GM18520 (cell line): ENCODE measurements around the gene GABPB1.
"Not testable (repeated sequence)": the region's sequence is repeated elsewhere in the genome, so short reads cannot be mapped to it uniquely, and the experiment has no call there.

Source experiments
- ATAC-seq: cut with Tn5 transposase; IDR thresholded peaks from one replicate; pipeline ENCODE4 v1.9.1; 2021; ENCODE audit not compliant: unreplicated experiment

Gene GABPB1

GRCh38 chr15:50354838-50355618, at the start of gene GABPB1:
GABPB1 (minus strand) TSS chr15:50355198; CDS start chr15:50309798, 45,400 bp downstream.
- peak; percentile 28 for ATAC-seq

- not testable (repeated sequence) for ATAC-seq
These were observed 36.6 kb upstream of the GABPB1 start for GRCh38 chr15:50391561-50391960.

DNA sequence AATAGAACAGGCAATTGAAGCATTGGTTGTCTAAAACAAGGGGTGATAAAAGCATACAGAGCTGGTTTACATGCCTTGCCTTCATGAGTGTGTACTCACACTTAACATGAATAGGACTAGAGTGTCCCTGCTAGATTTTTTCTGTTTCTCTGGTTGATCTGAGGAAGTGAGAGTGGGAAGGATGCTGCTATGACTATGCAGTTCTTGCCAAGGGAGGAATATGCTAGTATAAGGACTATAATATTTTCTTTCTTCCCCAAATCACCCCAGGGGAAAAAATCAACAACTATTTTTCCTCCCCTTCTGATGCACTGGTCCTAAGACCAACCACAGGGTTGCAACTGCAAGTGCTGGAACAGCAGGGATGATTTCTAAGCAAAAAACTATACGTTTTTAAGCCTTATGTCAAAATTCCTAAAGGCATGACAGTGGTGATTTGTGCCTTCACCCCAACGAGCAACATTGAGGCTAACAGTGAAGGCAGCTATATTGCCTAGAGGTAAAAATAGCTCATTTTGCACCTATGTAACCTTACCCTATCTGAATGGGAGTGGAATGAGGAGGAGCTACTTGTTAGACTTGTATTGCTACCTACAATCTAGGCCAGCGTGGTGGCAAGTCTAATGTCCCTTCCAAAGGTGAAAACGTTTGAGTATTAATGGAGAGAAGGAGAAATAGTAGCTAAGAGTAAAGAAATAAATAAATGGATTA, 35.7 kb upstream of the GABPB1 start:
- no peak for ATAC-seq

DNA sequence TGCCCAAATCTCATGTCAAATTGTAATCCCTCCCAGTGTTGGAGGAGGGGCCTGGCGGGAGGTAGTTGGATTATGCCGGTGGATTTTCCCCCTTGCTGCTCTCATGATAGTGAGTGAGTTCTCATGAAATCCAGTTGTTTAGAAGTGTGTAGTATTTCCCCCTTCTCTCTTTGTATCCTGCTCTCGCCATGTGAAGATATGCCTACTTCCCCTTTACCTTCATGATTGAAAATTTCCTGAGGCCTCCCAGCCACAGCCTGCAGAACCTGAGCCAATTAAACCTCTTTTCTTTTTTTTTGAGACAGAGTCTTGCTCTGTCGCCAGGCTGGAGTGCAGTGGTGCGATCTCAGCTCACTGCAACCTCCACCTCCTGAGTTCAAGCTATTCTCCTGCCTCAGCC, 27.4 kb upstream of the GABPB1 start:
- ATAC-seq, result not testable (repeated sequence)

- no peak for ATAC-seq
These were observed 26.4 kb upstream of the GABPB1 start for GRCh38 chr15:50381438-50381837.

DNA sequence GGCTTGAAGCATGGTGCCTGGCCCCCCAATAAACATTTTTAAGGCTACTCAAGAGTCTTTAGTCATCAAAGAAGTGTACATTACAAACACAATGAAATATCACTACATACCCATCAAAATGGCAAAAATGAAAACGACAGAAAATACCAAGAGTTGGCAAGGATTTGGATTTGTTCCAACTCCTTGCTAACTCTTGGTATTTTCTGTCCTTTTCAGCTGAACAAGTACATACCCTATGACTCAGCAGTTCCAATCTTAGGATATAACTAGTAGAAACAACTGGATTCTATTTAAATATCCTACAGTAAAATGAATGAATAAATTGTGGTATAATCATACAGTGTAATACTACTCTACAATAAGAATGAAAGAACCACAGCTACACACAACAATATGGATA, 25.1 kb upstream of the GABPB1 start:
- no peak for ATAC-seq

DNA sequence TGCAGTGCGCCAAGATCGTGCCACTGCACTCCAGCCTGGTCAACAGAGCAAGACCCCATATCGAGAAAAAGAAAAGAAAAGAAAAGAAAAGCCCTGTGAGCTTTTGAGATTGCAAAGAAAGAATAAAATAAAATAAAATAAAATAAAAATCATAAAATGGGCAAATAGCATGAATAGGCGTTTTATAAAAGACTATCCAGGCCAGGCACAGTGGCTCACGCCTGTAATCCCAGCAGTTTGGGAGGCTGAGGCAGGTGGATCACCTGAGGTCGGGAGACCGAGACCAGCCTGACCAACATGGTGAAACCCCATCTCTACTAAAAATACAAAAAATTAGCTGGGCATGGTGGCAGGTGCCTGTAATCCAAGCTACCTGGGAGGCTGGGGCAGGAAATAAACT, 24.4 kb upstream of the GABPB1 start:
- not testable (repeated sequence) for ATAC-seq

GRCh38 chr15:50378776-50379175, 23.8 kb upstream of the GABPB1 start:
- no peak for ATAC-seq

DNA sequence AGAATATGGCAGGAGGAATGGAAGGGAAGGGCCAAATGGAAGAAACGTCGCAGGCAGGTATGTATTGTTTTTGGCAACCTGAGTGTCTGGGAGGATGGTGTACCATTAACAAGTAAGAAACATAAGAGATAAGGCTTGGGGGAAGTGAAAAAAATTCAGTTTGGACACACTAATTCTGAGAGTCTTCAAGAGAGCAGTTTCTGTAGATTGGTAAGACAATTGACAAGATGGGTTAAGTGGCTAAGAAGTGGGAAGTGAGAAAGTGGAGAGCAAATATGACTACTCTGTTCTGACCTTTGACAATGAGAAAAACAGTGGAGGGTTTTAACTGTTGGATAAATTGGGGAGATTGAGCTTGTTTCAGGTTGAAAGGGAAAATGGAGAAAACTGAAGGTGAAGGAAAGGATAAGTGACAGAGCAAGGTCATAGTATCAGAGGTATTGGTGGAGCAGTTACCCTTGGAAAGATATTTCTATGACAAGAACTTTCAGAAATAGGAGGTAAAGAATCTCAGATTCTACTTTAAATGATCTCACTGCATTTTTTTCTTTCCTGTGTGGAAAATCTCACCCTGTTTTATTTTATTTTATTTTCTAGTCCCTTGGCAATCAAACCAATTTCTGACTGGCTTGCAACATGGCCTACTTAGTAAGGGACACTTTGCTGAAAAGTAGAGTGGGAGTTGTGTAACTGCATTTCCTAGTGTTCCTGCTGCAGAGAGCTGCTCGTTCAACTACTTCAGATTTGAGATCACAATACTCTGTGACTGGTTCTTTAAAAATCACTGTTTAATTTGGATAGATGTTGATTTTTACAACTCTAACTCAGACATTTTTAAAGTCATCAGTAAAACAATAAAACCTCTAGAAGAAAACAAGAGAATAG, 23.1 kb upstream of the GABPB1 start:
- peak; percentile 100 for ATAC-seq

DNA sequence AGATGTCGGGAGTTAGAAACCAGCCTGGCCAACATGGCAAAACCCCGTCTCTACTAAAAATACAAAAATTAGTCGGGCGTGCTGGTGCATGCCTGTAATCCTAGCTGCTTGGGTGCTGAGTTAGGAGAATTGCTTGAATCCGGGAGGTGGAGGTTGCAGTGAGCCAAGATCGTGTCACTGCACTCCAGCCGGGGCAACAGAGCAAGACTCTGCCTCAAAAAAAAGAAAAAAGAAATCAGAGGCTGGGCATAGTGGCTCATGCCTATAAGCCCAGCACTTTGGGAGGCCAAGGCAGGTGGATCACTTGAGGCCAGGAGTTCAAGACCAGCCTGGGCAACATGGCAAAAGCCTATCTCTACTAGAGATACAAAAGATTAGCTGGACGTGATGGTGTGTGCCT, 14.6 kb upstream of the GABPB1 start:
- ATAC-seq, result not testable (repeated sequence)

GRCh38 chr15:50365971-50366370, 11.0 kb upstream of the GABPB1 start:
- no peak for ATAC-seq

GRCh38 chr15:50365570-50365969, 10.6 kb upstream of the GABPB1 start:
- ATAC-seq, result no peak

DNA sequence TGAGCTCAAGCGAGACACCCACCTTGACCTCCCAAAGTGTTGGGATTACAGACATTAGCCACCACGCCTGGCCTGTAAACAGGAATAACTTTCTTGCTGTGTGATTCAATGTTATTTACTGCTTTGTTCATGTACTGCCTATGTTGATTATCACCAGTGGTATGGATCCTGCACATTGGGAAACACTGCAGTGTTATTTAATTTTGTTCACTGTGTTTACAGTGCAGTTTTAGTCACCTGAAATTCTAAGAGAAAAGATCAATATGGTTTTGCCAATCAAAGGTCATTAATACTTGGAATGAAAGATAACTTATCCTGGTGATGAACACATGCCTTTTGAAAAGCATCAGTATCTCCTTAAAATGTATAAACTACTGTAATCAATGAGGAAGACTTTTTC, 8.6 kb upstream of the GABPB1 start:
- no peak for ATAC-seq

DNA sequence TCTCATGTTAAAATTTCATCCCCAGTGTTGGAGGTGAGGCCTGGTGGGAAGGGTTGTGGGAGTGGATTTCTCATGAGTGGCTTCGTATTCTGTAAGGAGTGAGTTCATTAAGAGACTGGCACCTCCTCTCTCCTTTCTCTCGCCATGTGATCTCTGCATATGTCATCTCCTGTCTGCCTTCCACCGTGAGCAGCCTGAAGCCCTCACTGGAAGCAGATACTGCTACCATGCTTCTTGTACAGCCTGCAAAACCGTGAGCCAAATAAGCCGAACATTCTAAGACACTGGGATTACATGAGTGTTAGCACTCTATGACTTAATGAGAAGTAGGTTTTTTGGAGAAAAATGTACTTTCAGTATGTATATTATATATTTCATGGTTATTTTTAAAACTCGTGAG, 6.8 kb upstream of the GABPB1 start:
- no peak for ATAC-seq

- ATAC-seq, result no peak
These were observed 3.8 kb upstream of the GABPB1 start for GRCh38 chr15:50358845-50359244.

DNA sequence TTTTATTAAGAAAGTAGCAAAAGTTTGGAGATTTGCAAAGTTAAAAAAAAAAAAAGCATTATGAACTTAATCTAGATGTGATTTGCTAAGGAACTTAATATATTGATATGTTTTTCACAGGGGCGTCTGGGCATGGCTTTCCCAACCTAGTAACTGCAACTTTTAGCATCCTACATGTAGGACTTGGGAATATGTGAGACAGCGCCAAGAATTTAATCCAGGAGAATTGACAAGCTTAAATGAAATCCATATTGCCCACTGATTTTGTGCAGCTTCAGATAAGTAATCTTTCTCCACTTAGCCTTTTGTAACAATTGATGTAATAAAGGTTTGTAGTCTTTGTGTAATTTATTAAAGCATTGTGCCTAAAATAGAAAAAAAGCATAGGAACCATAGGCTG, 982 bp upstream of the GABPB1 start:
- no peak for ATAC-seq

DNA sequence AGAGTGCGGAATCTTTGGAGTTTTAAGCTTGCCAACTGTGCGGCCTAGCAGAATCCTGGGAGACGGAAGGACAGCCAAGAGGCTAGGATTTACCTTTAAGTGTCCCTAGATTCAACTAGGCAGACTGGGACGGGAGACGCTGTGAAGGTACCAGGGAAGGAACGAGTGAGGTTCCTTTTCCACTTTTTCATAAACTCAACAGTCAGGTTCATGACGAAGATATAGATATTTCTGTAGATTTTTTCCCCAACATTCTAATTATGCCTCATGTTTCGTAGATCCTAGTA, 564 bp upstream of the GABPB1 start:
- ATAC-seq, result no peak

- ATAC-seq, result peak; percentile 23
These were observed 792 bp downstream of the GABPB1 start for GRCh38 chr15:50353975-50354837.

GRCh38 chr15:50353251-50353974, 1.6 kb downstream of the GABPB1 start:
- ATAC-seq, result peak; percentile 23

DNA sequence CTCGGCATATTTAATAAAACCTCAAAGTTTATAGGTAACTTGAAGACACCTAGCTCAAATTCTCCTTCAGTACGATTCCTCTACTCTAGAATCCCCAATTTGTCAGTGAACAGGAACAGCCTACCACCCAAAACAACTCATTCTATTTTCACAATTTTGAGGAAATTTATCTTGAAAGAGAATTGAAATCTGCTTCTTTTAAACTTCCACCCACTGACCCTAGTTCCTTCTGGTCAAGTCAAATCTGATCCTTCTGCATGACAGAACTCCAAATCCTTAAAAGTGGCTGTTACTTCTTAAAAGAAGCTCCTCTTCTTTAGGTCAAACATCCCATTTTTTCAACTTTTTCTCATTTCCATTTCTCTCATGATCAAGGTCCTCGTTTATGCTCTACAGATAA, 4.4 kb downstream of the GABPB1 start:
- ATAC-seq, result no peak
